ENCODE results near the gene DARS2. TPM values are rescaled to one million over a fixed set of nuclear protein-coding genes. Genes with fewer than 3 reads are reported as not detected.

DARS2 gene
- polyA plus RNA-seq, 3 donors: 3.2 to 8.2 (median 6.2) TPM

DNA sequence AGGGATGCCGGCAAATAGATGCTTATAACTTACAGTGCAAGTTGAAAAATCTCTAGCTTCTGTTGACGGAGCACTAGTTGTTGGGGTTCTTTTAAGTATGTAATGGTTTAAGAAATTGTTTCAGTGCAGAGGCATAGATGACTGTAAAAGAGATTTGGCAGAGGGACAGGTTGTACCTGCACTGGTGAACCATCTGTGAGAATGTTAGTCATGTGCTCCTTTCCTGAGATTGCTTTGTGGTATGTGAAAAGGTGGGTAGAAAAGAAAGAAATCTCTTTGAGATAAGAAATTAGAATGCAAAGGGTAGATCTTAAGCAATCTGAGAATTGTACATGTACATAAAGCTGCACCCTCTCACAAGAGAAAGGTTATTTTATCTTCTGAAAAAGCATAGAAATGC is 63.2 kb downstream of the DARS2 start:
- Mint-ChIP-seq H3K36me3 (peaks cover 29 to 40% of the 10 kb centered on the region in 2 donors), H3K27me3 (ENCODE audit: low read depth in 3 of 3) (peaks cover 0 to 2% (median 0%) of the 10 kb centered on the region in 3 donors), H3K4me1 (peaks cover 4% of the 10 kb centered on the region), H3K27ac (no peak overlapping the region), H3K9me3 (no peaks in the 10 kb centered on the region), H3K4me3 (no peak overlapping the region)
- H3K36me3 ChIP-seq (replicated peaks in 1 of 2; ENCODE audit: control insufficient read depth in 1 of 2, insufficient read depth in 2 of 2, low read length in 2 of 2): peaks cover 28 to 62% of the 10 kb centered on the region in 2 donors
- H2AFZ ChIP-seq (ENCODE audit: insufficient read depth, low read depth, low read length, poor library complexity, severe bottlenecking): no peak overlapping the region
- H3K4me2 ChIP-seq (replicated peaks; ENCODE audit: extremely low read depth, low read length, poor library complexity, severe bottlenecking): no peak overlapping the region
- no peaks in the 10 kb centered on the region for H3K9me3 ChIP-seq (replicated peaks in 1 of 2; ENCODE audit: control insufficient read depth in 1 of 2, insufficient read depth in 1 of 2, low read length in 2 of 2)
- no peaks in the 10 kb centered on the region for H3K79me2 ChIP-seq (ENCODE audit: insufficient read depth, low read length)
- H4K20me1 ChIP-seq (ENCODE audit: insufficient read depth, low read length): peaks cover 4% of the 10 kb centered on the region
- H3K27ac ChIP-seq (ENCODE audit: low read depth in 1 of 2, low read length in 2 of 2): no peak overlapping the region
- WGBS (ENCODE audit: insufficient coverage): 100% methylated on average over 2 of the region's 2 CpGs
- TF ChIP-seq, protein P1, sequence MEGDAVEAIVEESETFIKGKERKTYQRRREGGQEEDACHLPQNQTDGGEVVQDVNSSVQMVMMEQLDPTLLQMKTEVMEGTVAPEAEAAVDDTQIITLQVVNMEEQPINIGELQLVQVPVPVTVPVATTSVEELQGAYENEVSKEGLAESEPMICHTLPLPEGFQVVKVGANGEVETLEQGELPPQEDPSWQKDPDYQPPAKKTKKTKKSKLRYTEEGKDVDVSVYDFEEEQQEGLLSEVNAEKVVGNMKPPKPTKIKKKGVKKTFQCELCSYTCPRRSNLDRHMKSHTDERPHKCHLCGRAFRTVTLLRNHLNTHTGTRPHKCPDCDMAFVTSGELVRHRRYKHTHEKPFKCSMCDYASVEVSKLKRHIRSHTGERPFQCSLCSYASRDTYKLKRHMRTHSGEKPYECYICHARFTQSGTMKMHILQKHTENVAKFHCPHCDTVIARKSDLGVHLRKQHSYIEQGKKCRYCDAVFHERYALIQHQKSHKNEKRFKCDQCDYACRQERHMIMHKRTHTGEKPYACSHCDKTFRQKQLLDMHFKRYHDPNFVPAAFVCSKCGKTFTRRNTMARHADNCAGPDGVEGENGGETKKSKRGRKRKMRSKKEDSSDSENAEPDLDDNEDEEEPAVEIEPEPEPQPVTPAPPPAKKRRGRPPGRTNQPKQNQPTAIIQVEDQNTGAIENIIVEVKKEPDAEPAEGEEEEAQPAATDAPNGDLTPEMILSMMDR (IDR thresholded peaks at IDR 0.05): no peak
- no peaks in the 10 kb centered on the region for H3K27me3 ChIP-seq (ENCODE audit: control insufficient read depth in 2 of 2, insufficient read depth in 2 of 2, low read length in 2 of 2)
- no peak for DNase-seq
- no peaks in the 10 kb centered on the region for H3K4me1 ChIP-seq (ENCODE audit: control insufficient read depth in 1 of 2, insufficient read depth in 2 of 2, low read length in 2 of 2)
- H3K9ac ChIP-seq (ENCODE audit: insufficient read depth, low read length, poor library complexity, severe bottlenecking): no peak overlapping the region
- intact Hi-C loops (cut with micrococcal nuclease): no loop called here
- no peak overlapping the region for H3K4me3 ChIP-seq (replicated peaks in 1 of 3; ENCODE audit: low read depth in 2 of 3, low read length in 3 of 3)

DNA sequence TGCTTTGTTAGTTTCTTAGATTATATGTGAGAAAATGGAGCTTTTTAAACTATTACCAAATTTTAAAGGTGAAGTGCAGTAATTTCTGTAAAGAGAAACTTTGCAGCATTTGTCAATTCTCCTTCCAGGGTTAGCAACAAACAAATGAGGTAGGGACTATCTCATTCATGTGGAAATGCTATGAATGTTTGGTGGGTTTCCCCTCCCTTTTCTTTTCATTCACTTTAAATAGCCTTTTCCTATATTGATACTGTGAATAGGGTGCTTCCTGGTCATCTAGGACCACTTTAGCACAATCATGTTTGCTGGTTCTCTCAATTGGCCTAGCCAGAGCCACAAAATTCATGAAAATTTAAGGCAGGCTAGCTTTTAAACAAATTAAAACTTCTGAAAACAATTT is 64.3 kb downstream of the DARS2 start:
- no peak overlapping the region for H3K4me3 ChIP-seq (replicated peaks in 1 of 3; ENCODE audit: low read depth in 2 of 3, low read length in 3 of 3)
- Mint-ChIP-seq H3K27me3 (ENCODE audit: low read depth in 3 of 3) (peaks cover 0 to 2% (median 0%) of the 10 kb centered on the region in 3 donors), H3K36me3 (peaks cover 29 to 41% of the 10 kb centered on the region in 2 donors), H3K9me3 (no peaks in the 10 kb centered on the region), H3K4me1 (peaks cover 4% of the 10 kb centered on the region), H3K4me3 (no peak overlapping the region), H3K27ac (no peak overlapping the region)
- no peak overlapping the region for H3K4me2 ChIP-seq (replicated peaks; ENCODE audit: extremely low read depth, low read length, poor library complexity, severe bottlenecking)
- no peak overlapping the region for H3K9ac ChIP-seq (ENCODE audit: insufficient read depth, low read length, poor library complexity, severe bottlenecking)
- H3K4me1 ChIP-seq (ENCODE audit: control insufficient read depth in 1 of 2, insufficient read depth in 2 of 2, low read length in 2 of 2): no peaks in the 10 kb centered on the region
- H3K27me3 ChIP-seq (ENCODE audit: control insufficient read depth in 2 of 2, insufficient read depth in 2 of 2, low read length in 2 of 2): no peaks in the 10 kb centered on the region
- TF ChIP-seq, protein P1 (IDR thresholded peaks at IDR 0.05): no peak
- H3K36me3 ChIP-seq (replicated peaks in 1 of 2; ENCODE audit: control insufficient read depth in 1 of 2, insufficient read depth in 2 of 2, low read length in 2 of 2): peaks cover 28 to 67% of the 10 kb centered on the region in 2 donors
- H2AFZ ChIP-seq (ENCODE audit: insufficient read depth, low read depth, low read length, poor library complexity, severe bottlenecking): no peak overlapping the region
- DNase-seq: no peak
- H3K9me3 ChIP-seq (replicated peaks in 1 of 2; ENCODE audit: control insufficient read depth in 1 of 2, insufficient read depth in 1 of 2, low read length in 2 of 2): no peaks in the 10 kb centered on the region
- no peak overlapping the region for H3K27ac ChIP-seq (ENCODE audit: low read depth in 1 of 2, low read length in 2 of 2)
- intact Hi-C loops (cut with micrococcal nuclease): no loop called here
- H3K79me2 ChIP-seq (ENCODE audit: insufficient read depth, low read length): no peaks in the 10 kb centered on the region
- peaks cover 4% of the 10 kb centered on the region for H4K20me1 ChIP-seq (ENCODE audit: insufficient read depth, low read length)

Data from CD14-positive monocyte (primary cell).